Upper lobe of left lung (tissue), 6 donors: ENCODE measurements around the gene MRPL1. TPM values are rescaled to one million over a fixed set of nuclear protein-coding genes. Genes with fewer than 3 reads are reported as not detected.
"Not testable (repeated sequence)": the region's sequence is repeated elsewhere in the genome, so short reads cannot be mapped to it uniquely, and the experiment has no call there.

Source experiments
- ATAC-seq, 2 donors: fragments of 200-7000 bp; cut with Tn5 transposase; one replicate each; pipeline ENCODE4 v1.9.1; 2022; ENCODE audit warnings: mild to moderate bottlenecking in 2 of 2, moderate library complexity in 2 of 2; ENCODE audit not compliant: low FRiP score in 2 of 2
- DNase-seq, 2 donors: peaks; one replicate each; pipeline ENCODE4 v3.0.0-alpha.2; 2019 to 2020
- H3K27ac ChIP-seq, 4 donors: fragments of 200-600 bp; sonication (generic); one replicate each; pipeline ENCODE4 v1.5.1; 2016 to 2019
- H3K27me3 ChIP-seq, 4 donors: fragments of 200-600 bp; sonication (generic); one replicate each; pipeline ENCODE4 v1.5.1; 2017 to 2019
- H3K36me3 ChIP-seq, 4 donors: fragments of 200-600 bp; sonication (generic); one replicate each; pipeline ENCODE4 v1.5.1; 2016 to 2019
- H3K4me1 ChIP-seq, 4 donors: fragments of 200-600 bp; sonication (generic); one replicate each; pipeline ENCODE4 v1.5.1; 2018 to 2019
- H3K4me3 ChIP-seq, 4 donors: fragments of 200-600 bp; sonication (generic); one replicate each; pipeline ENCODE4 v1.5.1; 2017 to 2019; ENCODE audit warnings: mild to moderate bottlenecking in 2 of 4, moderate library complexity in 1 of 4
- H3K9me3 ChIP-seq, 4 donors: fragments of 200-600 bp; sonication (generic); one replicate each; pipeline ENCODE4 v1.5.1; 2018 to 2019
- EP300 ChIP-seq, 4 donors: sonication (generic); formaldehyde crosslinking; IDR thresholded peaks; one replicate each; pipeline ENCODE4 v1.5.1; 2017; ENCODE audit warnings: antibody characterized with exemption in 4 of 4, control low read depth in 2 of 4
- POLR2A ChIP-seq, 4 donors: fragments of 450-650 bp; IDR thresholded peaks; one replicate each; pipeline ENCODE4 v1.5.1; 2016 to 2017; ENCODE audit warnings: antibody characterized with exemption in 4 of 4, mild to moderate bottlenecking in 2 of 4
- POLR2AphosphoS5 ChIP-seq, 2 donors: sonication (generic); formaldehyde crosslinking; IDR thresholded peaks; one replicate each; pipeline ENCODE4 v1.5.1; 2017; ENCODE audit warnings: antibody characterized with exemption in 2 of 2
- WGBS, 2 donors: methylation state at CpG; one replicate each; pipeline ENCODE4 v1.1.5; 2017 to 2018; 5-methylcytosine and 5-hydroxymethylcytosine counted together
- total RNA-seq, 6 donors: library from RNA; depleted of rRNA in 4 of 6; stranded (reverse); fragments of >200 nt in 4 of 6; gene quantifications; one replicate each; pipeline versions ENCODE4 v1.1.0 to v1.2.1, GENCODE V29; 2016 to 2021
- TF ChIP-seq, protein P1 (sequence below), 6 experiments: fragments of 450-650 bp in 4 of 6; fragments of 200-600 bp in 2 of 6; sonication (generic) in 2 of 6; IDR thresholded peaks; one replicate each; pipeline ENCODE4 v1.5.1; 2016 to 2019; ENCODE audit warnings: antibody characterized with exemption in 6 of 6
- donor health status: DM: no; HTN: no; CAD: no; lungs with moderate emphysema.
- donor health status: DM: no; HTN: yes; CAD: no; lungs with severe emphysema.

The MRPL1 gene
- total RNA-seq, 6 donors from 2014 or later = 4.1 to 26.5 (median 16.8) TPM

DNA sequence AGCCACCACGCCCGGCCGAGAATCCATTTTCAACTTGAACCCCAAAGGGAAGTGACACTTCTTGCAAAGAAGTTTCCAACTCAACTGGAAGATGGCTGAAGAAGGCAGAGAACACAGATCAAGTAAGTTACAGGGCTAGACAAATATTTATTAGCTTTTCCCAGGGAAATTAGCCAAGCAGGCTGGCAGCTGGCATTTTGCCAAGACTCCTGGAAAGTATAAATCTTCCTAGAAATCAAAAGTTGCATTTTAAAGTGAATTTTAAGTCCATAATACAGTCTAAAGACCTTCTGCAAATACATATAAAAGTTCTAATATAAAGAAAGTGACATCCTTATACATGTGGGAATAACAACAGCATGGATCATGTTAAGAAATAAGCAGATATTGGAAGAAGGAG, 3.4 kb upstream of the MRPL1 start:
- no peaks in the 10 kb centered on the region for H3K9me3 ChIP-seq
- TF ChIP-seq EP300 (IDR thresholded peaks at IDR 0.05) (no peak), POLR2A (IDR thresholded peaks at IDR 0.05) (no peak), POLR2AphosphoS5 (IDR thresholded peaks at IDR 0.05) (no peak)
- TF ChIP-seq, protein P1, sequence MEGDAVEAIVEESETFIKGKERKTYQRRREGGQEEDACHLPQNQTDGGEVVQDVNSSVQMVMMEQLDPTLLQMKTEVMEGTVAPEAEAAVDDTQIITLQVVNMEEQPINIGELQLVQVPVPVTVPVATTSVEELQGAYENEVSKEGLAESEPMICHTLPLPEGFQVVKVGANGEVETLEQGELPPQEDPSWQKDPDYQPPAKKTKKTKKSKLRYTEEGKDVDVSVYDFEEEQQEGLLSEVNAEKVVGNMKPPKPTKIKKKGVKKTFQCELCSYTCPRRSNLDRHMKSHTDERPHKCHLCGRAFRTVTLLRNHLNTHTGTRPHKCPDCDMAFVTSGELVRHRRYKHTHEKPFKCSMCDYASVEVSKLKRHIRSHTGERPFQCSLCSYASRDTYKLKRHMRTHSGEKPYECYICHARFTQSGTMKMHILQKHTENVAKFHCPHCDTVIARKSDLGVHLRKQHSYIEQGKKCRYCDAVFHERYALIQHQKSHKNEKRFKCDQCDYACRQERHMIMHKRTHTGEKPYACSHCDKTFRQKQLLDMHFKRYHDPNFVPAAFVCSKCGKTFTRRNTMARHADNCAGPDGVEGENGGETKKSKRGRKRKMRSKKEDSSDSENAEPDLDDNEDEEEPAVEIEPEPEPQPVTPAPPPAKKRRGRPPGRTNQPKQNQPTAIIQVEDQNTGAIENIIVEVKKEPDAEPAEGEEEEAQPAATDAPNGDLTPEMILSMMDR (IDR thresholded peaks at IDR 0.05) = no peak
- DNase-seq = no peak
- no peak overlapping the region for H3K4me3 ChIP-seq
- no peaks in the 10 kb centered on the region for H3K36me3 ChIP-seq
- no peak overlapping the region for H3K27ac ChIP-seq
- no peaks in the 10 kb centered on the region for H3K27me3 ChIP-seq
- ATAC-seq = no peak
- peaks cover 15 to 25% (median 18%) of the 10 kb centered on the region in 4 donors for H3K4me1 ChIP-seq
- WGBS, 2 donors = 100% methylated on average over 3 of the region's 3 CpGs

DNA sequence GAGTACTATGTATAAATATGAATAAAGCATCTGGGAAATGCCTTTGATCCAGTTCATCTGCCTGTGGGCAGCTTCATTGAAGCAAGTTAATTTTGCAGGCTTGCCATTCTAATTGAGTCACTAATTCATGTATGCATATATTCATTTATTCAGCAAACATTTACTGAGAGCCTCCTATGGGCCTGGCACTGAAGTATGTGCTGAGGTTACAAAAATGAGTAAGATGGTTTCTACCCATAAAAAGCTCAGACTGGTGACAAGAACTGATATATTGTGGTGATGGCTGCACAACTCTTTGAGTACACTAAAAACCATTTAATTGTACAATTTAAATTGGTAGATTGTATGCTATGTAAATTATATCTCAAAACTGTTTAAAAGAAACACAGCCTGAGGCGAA, 1.1 kb upstream of the MRPL1 start:
- TF ChIP-seq POLR2AphosphoS5 (IDR thresholded peaks at IDR 0.05) (no peak), POLR2A (IDR thresholded peaks at IDR 0.05) (no peak), EP300 (IDR thresholded peaks at IDR 0.05) (no peak)
- TF ChIP-seq, protein P1 (IDR thresholded peaks at IDR 0.05) = no peak
- Histone ChIP-seq H3K36me3 (peaks cover 0 to 7% (median 0%) of the 10 kb centered on the region in 4 donors), H3K27me3 (no peaks in the 10 kb centered on the region), H3K4me3 (peak overlapping the region in 2 of 4 donors; percentile 67 to 76), H3K4me1 (peaks cover 7 to 25% (median 17%) of the 10 kb centered on the region in 4 donors), H3K27ac (peak overlapping the region; percentile 93 to 99 (median 95)), H3K9me3 (no peaks in the 10 kb centered on the region)
- ATAC-seq (no peak), DNase-seq (no peak)
- WGBS, 2 donors = 87 to 90% methylated on average over 1 of the region's 1 CpG

DNA sequence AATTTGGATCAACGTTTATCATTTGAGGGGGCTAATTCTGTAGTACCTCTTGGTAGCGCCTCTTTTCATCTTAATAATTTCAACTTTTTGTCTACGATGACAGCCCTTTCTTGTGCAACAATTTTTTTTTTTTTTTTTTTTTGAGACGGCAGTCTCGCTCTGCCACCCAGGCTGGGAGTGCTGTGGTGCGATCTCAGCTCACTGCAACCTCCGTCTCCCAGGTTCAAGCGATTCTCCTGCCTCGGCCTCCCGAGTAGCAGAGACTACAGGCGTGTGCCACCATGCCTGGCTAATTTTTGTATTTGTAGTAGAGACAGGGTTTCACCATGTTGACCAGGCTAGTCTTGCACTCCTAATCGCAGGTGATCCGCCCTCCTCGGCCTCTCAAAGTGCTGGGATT, 711 bp downstream of the MRPL1 start:
- H3K27me3 ChIP-seq, H3K9me3 ChIP-seq, H3K36me3 ChIP-seq, ATAC-seq, DNase-seq: not testable (repeated sequence)
- Histone ChIP-seq H3K4me1 (peaks cover 3 to 17% (median 14%) of the 10 kb centered on the region in 4 donors), H3K4me3 (peak overlapping the region; percentile 66 to 76 (median 67)), H3K27ac (peak overlapping the region; percentile 93 to 99 (median 95))
- WGBS, 2 donors = 25 to 28% methylated on average over 14 of the region's 14 CpGs

- Histone ChIP-seq H3K36me3 (peaks cover 0 to 10% (median 0%) of the 10 kb centered on the region in 4 donors), H3K4me1 (peaks cover 3 to 17% (median 14%) of the 10 kb centered on the region in 4 donors), H3K9me3 (no peaks in the 10 kb centered on the region), H3K4me3 (no peak overlapping the region), H3K27ac (no peak overlapping the region), H3K27me3 (no peaks in the 10 kb centered on the region)
- TF ChIP-seq EP300 (IDR thresholded peaks at IDR 0.05) (no peak), POLR2A (IDR thresholded peaks at IDR 0.05) (no peak), POLR2AphosphoS5 (IDR thresholded peaks at IDR 0.05) (no peak)
- TF ChIP-seq, protein P1 (IDR thresholded peaks at IDR 0.05) = no peak
- WGBS, 2 donors = 66 to 83% methylated on average over 3 of the region's 3 CpGs
- no peak for ATAC-seq
- no peak for DNase-seq
Observed at GRCh38 chr4:77865259-77865658, 2.6 kb downstream of the MRPL1 start.

DNA sequence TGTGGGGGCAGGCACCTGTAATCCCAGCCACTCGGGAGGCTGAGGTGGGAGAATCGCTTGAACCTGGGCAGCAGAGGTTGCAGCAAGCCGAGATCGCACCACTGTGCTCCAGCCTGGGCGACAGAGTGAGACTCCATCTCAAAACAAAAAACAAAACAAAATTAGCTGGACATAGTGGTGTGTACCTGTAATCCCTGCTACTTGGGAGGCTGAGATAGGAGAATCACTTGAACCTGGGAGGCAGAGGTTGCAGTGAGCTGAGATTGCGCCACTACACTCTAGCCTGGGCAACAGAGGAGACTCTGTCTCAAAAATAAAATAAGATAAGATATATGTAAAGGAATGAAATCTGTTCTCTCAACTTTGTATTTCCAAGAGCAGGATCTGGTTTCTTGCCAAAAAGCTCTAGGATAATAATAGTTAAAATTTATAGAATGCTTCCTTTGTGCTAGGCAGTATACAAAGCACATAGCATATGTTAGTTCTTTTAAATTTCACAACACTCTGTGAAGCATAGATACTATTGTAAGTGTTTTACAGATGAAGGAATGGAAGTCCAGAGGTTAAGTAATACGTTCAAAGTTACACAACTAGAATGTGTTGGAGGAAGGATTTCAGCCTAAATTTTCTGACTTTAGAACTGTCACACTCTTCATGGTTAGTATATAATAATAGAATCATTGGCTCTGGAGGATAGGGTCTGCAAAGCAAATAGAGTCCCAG, 10.3 kb downstream of the MRPL1 start:
- no peak overlapping the region for H3K27ac ChIP-seq
- no peak for DNase-seq

More for the DNA sequence above, 10.3 kb downstream of the MRPL1 start:
- Histone ChIP-seq H3K36me3 (peaks cover 6 to 40% (median 15%) of the 10 kb centered on the region in 4 donors), H3K9me3 (no peaks in the 10 kb centered on the region), H3K4me3 (no peak overlapping the region), H3K4me1 (no peaks in the 10 kb centered on the region), H3K27me3 (no peaks in the 10 kb centered on the region)
- ATAC-seq = no peak
- 92 to 93% methylated on average over 7 of the region's 7 CpGs for WGBS, 2 donors
- TF ChIP-seq EP300 (IDR thresholded peaks at IDR 0.05) (no peak), POLR2A (IDR thresholded peaks at IDR 0.05) (no peak), POLR2AphosphoS5 (IDR thresholded peaks at IDR 0.05) (no peak)
- TF ChIP-seq, protein P1 (IDR thresholded peaks at IDR 0.05) = no peak
